ENCODE data around the gene KNOP1. TPM values are rescaled to one million over a fixed set of nuclear protein-coding genes. Genes with fewer than 3 reads are reported as not detected.

KNOP1 gene
- total RNA-seq, 4 donors from 2014 or later: 5.7 to 19.4 (median 13.8) TPM

- TF ChIP-seq CTCF (IDR thresholded peaks at IDR 0.05; ENCODE audit: low read depth): no peak
These were observed 19.3 kb downstream of the KNOP1 start for GRCh38 chr16:19698480-19699465.

- TF ChIP-seq CTCF (IDR thresholded peaks at IDR 0.05; ENCODE audit: low read depth): no peak
These were observed 20.2 kb downstream of the KNOP1 start for GRCh38 chr16:19697756-19698318.

- no peak for TF ChIP-seq CTCF (IDR thresholded peaks at IDR 0.05; ENCODE audit: low read depth)
These were observed 21.1 kb downstream of the KNOP1 start for GRCh38 chr16:19696961-19697360.

- TF ChIP-seq CTCF (IDR thresholded peaks at IDR 0.05; ENCODE audit: low read depth): no peak
These were observed 21.7 kb downstream of the KNOP1 start for GRCh38 chr16:19696328-19696727.

GRCh38 chr16:19694989-19695388, 23.0 kb downstream of the KNOP1 start:
- no peak for TF ChIP-seq CTCF (IDR thresholded peaks at IDR 0.05; ENCODE audit: low read depth)

- no peak for TF ChIP-seq CTCF (IDR thresholded peaks at IDR 0.05; ENCODE audit: low read depth)
These were observed 26.8 kb downstream of the KNOP1 start for GRCh38 chr16:19691161-19691711.

GRCh38 chr16:19690196-19690595, 27.8 kb downstream of the KNOP1 start:
- no peak for TF ChIP-seq CTCF (IDR thresholded peaks at IDR 0.05; ENCODE audit: low read depth)
